ENCODE data around the gene SPECC1L.

The SPECC1L gene

GRCh38 chr22:24404561-24405275, 134.1 kb downstream of the SPECC1L start:
- DNase-seq = no peak

DNA sequence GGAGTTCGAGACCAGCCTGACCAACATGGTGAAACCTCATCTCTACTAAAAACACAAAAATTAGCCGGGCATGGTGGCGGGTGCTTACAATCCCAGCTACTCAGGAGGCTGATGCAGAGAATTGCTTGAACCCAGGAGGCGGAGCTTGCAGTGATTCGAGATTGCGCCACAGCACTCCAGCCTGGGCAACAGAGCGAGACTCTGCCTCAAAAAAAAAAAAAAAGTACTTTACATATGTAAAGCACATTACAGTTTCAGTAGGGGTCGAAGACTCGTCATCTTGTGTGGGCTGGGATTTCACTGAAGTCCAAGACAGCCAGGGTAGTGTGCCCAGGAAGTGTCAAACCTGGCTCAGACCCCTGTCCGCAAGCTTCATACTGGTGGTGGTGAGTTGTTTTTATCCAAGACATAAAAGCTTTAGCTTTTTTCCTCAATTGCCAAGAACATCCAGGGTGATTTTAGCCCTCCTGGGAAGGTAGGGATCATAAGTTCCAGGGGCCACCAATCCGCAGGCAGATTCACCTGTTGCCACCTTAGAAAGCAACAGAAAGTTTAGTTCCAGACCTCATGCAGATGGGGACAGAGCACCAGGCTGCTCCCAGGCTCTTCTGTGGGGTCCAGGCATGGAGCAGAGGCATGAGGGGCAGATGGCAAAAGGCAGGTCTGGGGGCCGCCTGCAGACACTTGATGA, 135.1 kb downstream of the SPECC1L start:
- no peak for DNase-seq

DNA sequence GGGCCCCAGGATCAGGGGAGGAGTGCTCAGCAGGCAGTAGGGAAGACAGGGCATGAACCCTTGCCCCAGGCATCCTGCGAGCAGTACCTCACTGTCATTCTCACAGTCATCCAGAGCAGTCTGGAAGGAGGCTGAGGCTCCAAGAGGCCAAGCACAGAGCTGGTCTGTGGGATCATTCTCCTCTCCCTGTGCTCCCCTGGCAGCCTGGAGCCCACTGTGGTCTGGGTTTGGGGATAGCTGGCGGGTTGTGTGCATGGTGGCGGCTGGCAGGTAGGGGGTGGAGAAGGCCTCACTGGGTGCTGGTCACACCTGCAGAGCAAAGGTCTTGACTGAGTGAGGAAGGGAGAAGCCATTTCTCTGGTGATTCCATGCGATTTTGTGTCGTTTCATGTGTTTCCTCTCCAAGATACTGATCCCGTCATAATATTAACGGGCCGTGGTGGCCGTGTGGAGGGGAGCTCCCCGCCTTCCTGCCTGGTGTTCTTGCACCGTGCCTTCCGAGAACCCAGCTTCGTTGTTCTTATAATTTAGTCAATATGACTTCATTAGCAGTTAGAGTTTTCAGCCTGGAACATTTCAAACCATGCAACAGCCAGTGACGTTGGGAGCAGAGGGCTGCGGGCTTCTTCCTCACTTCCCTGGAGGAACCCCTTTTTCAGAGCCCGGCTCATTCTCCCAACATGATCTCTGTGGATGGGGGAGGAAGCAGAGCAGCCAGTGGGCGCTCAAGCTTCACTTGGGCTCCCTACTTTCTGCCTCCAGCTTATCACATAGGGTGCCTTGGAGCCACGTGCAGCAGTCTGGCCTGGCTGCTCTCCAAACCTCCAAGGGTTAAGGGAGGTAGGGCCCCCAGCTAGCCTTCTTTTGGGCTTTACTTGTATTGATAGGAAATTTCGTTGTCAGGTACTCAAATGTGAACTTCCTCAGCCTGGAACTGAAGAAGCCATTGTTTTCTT, 136.0 kb downstream of the SPECC1L start:
- no peak for DNase-seq

- no peak for DNase-seq
Measured at GRCh38 chr22:24407278-24407665, 136.6 kb downstream of the SPECC1L start.

- DNase-seq = no peak
Measured at GRCh38 chr22:24407884-24408283, 137.3 kb downstream of the SPECC1L start.

- DNase-seq = no peak
Measured at GRCh38 chr22:24408630-24409029, 138.0 kb downstream of the SPECC1L start.

- DNase-seq = no peak
Measured at GRCh38 chr22:24409707-24410106, 139.1 kb downstream of the SPECC1L start.

DNA sequence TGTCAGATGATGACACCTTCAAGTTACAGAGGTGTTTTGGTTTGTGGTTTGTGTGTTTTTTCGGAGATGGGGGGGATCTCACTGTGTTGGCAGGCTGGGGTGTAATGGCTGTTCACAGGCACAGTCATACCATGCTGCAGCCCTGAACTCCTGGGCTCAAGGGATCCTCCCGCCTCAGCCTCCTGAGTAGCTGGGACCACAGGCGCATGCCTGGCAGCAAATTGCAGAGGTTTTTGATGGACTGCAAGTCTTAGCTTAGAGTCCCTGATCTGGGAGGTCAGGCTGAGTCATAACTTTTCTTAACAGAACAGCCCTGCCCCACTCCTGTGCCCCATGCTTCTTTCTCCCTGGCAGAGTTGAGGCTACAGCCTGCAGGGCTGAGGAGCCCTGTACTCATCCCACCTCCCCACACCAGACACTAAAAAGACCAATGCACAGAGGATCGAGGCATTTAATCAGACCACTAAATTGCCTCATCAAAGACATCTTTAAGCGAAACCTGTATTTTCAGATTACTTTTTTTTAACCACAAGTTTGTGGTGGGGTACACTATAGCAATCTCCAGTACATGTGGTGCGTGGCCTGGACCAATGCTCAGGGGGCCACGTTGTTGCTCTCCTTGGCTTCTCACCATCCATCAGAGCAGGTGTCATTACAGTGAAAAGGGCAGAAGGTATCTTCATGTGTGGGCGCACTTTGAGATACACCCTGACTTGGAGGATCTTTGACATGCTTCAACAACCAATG, 139.7 kb downstream of the SPECC1L start:
- no peak for DNase-seq

DNA sequence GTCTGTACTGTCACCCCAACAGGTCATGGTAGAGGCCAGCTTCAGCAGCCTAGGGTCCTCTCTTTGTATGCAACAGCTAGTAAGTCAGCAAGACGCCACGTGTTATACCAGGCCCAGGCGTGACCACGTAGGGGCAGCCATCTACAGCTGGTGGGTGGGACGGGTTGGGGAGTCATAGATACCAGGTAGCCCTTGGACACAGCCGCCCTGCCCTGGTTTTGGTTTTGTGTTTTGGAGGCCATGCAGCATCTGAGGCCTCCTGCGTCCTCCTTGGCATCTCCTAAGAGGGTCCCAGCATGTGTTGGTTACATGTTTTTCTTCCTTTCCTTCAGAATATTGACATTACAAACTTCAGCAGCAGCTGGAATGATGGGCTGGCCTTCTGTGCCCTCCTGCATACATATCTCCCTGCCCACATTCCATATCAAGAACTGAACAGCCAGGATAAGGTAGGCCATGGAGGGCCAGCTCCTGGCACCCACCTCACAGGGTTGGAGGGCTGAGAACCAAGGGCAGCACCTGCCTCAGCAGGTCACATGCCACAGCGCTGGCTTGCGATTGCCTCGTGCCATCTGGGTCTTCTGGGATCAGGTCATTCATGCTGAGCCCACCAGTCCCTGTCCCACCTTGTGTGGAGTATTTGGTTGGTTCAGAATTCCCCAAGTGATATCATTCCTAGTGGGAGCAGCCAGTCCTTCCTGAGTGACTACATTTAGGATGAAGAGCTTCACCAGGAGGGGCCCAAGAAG, 140.8 kb downstream of the SPECC1L start:
- DNase-seq = no peak

- no peak for DNase-seq
Measured at GRCh38 chr22:24412274-24412673, 141.6 kb downstream of the SPECC1L start.

DNA sequence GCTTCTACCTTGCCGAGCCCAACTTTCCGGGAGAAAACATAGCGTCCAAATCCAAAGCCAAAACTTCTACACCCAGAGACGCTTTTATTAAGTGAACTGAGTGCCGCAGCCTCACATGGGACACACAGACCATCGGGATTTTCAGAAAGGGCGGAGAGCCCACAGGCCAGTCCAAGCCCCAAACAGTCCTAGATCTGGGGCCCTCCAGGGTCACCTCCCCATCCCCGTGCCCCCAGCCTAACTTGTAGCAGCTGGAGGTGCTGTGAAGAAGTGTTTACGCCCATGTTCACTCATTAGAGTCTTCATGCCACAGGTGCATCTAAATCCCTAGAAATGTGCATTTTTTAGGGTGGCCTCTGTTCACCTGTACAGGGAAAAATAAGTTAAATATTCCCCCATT, 142.6 kb downstream of the SPECC1L start:
- DNase-seq = no peak

DNA sequence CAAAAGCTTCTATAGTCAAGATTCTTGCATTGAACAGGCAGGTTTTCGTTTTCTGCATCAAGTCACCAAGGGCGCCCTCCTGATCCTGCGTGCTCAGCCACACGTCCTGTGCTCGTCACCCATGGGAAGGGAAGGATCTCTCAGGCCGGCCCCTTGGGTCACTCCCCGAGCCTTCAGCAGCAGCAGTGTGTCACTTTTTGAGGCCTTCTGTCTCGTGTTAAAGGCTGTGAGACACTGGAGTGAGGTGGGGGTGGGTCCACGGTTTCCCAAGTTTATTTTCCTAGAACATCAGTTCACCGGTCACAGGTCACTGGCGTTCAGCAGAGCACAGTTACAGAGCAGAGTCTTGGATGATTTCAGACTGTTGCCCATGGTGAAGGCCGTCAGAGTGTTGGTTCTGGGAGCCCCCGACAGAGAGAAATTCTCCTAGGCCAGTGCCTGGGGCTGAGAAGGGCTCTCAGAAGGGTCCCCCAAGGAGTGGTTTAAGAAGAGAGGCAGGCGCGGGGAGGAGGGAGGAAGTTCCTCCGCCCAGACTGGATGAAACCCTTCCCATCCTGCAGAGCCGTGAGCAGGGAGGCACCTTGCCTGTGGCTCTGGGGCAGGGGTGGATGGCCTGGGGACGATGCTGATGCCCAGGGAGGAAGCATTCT, 143.2 kb downstream of the SPECC1L start:
- no peak for DNase-seq

DNA sequence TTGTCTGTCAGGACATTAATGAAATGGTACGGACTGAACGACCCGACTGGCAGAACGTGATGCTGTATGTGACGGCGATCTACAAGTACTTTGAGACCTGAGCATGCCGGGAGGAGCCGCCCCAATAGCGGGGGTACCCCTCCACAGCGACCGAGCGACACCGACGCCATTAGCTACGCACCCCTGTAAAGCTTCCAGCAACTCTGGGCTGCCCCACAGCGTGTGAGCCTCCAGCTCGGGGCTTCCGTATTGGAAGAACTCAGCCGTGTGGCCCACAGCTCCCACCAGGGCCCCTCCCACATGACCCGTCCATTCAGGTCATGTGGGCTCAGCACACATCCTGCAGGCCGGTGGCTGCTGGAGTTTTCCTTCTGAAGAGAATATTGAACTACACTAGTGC, 143.9 kb downstream of the SPECC1L start:
- no peak for DNase-seq

GRCh38 chr22:24414984-24415945, 144.6 kb downstream of the SPECC1L start:
- no peak for DNase-seq

- no peak for DNase-seq
Measured at GRCh38 chr22:24416095-24416494, 145.5 kb downstream of the SPECC1L start.

DNA sequence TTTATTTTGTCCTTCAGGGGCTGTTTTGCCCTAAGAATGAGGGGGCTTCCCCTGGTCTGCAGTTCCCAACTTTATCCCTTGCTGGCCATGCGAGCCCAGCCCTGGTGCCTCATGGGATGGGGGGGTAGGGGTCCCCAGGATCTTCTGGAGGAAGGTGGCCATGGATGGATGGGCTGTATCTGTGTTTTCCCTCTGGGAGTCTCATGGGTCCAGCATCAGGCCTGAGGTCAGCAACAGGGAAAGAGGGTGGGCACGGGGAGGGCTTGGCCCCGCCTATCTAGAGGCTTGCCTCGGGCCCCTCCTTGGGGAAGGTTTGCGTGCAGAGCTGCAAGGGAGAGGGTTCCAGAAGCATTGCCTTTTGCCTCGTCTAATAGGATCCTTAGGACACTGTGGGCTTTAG, 146.0 kb downstream of the SPECC1L start:
- DNase-seq = no peak

- DNase-seq = no peak
Measured at GRCh38 chr22:24417200-24417599, 146.6 kb downstream of the SPECC1L start.

DNA sequence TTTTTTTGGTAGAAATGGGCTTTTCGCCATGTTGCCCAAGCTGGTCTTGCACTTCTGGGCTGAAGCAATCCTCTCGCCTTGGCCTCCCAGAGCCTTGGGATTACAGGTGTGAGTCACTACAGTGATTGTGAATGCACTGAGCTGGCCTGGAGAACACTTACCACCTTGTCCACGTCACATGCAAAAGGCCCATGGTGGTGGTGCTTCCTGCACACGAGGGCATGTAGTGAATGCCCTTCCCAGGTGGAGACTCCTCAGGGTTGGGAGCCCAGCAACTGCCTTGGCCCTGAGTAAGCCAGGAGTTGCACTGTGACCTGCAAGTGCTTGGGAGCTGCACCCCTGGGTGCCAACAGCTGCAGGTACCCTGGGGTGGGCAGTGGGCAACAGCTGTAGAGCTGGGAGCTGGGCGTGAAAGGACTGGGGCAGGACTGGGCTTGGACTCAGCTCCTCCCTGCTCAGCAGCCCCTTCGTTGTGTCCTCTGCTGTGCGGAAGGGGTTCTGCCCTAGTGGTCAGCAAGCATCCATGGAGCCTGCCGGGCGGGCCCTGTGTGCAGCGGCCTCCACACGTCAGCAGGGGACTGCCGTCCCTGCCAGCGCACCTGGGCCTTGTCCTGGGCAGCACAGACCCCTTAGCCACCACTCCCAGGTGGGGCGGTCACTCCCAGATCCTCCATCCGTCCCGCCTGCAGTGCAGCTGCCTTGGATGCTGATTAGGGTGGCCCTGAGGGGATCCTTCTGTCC, 147.4 kb downstream of the SPECC1L start:
- no peak for DNase-seq

DNA sequence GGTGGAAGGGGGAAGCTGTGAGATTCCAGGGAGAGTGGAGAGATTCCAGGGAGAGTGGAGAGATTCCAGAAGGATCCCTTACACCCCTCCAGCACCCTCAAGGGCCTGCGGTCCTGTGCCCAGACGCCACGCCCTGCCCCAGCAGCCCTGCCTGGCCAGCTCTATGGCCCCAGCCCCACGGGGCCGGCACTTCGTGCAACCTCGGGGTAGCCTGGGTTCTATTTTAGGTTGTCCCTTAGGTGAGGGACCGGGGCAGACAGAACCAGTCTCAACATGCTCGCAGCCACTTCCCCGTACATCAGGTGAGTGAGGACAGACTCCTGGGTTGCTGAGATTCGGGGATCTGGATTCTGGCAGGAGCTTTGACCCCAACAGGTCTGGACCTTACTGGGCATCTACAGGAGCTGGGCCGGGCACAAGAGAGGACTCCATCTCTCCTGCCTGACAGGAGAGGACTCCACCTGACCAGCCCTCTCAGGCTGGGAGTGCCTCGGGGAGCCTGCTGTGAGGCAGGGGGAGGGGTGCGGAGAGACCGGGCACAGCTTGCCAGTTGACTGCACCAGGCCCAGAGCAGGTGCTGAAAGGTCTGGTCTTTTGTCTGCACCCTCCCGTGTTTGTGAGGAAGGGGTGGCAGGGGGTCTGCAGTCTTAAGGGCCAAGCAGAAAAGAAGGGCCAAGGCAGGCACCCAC, 148.3 kb downstream of the SPECC1L start:
- no peak for DNase-seq

Measured in NCI-H748 treated with DMSO at 0.1 percent for 48 hours (cell line).